Keratinocyte (primary cell): Measurements from ENCODE around the gene CDAN1. TPM values are rescaled to one million over a fixed set of nuclear protein-coding genes. Genes with fewer than 3 reads are reported as not detected.

ENCODE experiments used
- DNase-seq: peaks from one replicate; pipeline ENCODE4 v3.0.0-alpha.2; 2011; ENCODE audit warnings: low read depth, missing footprints, low spot score
- FAIRE-seq: peaks from 2 replicates; lab custom pipeline; 2011; peaks lifted over from hg19 to GRCh38; lab: Jason Lieb, UNC
- H2AFZ ChIP-seq: 2 replicates; pipeline ENCODE4 v1.6.0; 2012; ENCODE audit warnings: low read length, control low read depth, inconsistent platforms; ENCODE audit not compliant: control insufficient read depth
- H3K27ac ChIP-seq: 2 replicates; pipeline ENCODE4 v1.5.1; 2011; ENCODE audit warnings: low read length; ENCODE audit not compliant: control insufficient read depth, insufficient read depth
- H3K27me3 ChIP-seq: 3 replicates; pipeline ENCODE4 v1.6.0; 2011; ENCODE audit warnings: low read length; ENCODE audit not compliant: control insufficient read depth, insufficient read depth; ENCODE audit errors: extremely low read depth
- H3K36me3 ChIP-seq, 2 experiments: 2 replicates in 1 of 2; 3 replicates in 1 of 2; pipeline ENCODE4 v1.5.1; 2011; ENCODE audit warnings: low read length in 2 of 2, mild to moderate bottlenecking in 1 of 2; ENCODE audit not compliant: control insufficient read depth in 2 of 2, insufficient read depth in 2 of 2; ENCODE audit errors: extremely low read depth in 1 of 2
- H3K4me1 ChIP-seq: 3 replicates; pipeline ENCODE4 v1.5.1; 2011; ENCODE audit warnings: low read length; ENCODE audit not compliant: control insufficient read depth, insufficient read depth; ENCODE audit errors: extremely low read depth
- H3K4me2 ChIP-seq: 3 replicates; pipeline ENCODE4 v1.6.0; 2011; ENCODE audit warnings: low read depth, low read length; ENCODE audit not compliant: control insufficient read depth, insufficient read depth; ENCODE audit errors: extremely low read depth
- H3K4me3 ChIP-seq, 3 experiments: fragments of 200-600 bp in 1 of 3; sonication (generic) in 1 of 3; 2 replicates in 2 of 3; 3 replicates in 1 of 3; pipeline ENCODE4 v1.5.1; 2011 to 2016; ENCODE audit warnings: low read length in 3 of 3, mild to moderate bottlenecking in 3 of 3, control low read depth in 2 of 3, inconsistent platforms in 1 of 3, low read depth in 1 of 3, mixed read lengths in 1 of 3, mixed run types in 1 of 3, moderate library complexity in 1 of 3; ENCODE audit not compliant: control insufficient read depth in 2 of 3, insufficient read depth in 2 of 3; ENCODE audit errors: extremely low read depth in 1 of 3
- H3K79me2 ChIP-seq: 2 replicates; pipeline ENCODE4 v1.6.0; 2012; ENCODE audit warnings: low read length; ENCODE audit not compliant: control insufficient read depth, insufficient read depth
- H3K9ac ChIP-seq: 3 replicates; pipeline ENCODE4 v1.6.0; 2011; ENCODE audit warnings: low read length; ENCODE audit not compliant: control insufficient read depth, insufficient read depth; ENCODE audit errors: extremely low read depth
- H3K9me1 ChIP-seq: 3 replicates; pipeline ENCODE4 v1.6.0; 2011; ENCODE audit warnings: low read length; ENCODE audit not compliant: control insufficient read depth, insufficient read depth; ENCODE audit errors: extremely low read depth
- H3K9me3 ChIP-seq: 2 replicates; pipeline ENCODE4 v1.5.1; 2012; ENCODE audit warnings: low read depth, low read length; ENCODE audit not compliant: control insufficient read depth
- H4K20me1 ChIP-seq: 3 replicates; pipeline ENCODE4 v1.6.0; 2011; ENCODE audit warnings: low read length; ENCODE audit not compliant: control insufficient read depth, insufficient read depth; ENCODE audit errors: extremely low read depth
- EZH2 ChIP-seq: IDR thresholded peaks from one replicate; pipeline ENCODE4 v1.6.1; 2012; ENCODE audit warnings: inconsistent platforms, mild to moderate bottlenecking, low read length, moderate library complexity
- dilution Hi-C: fragments of 300-500 bp; cut with MboI; formaldehyde crosslinking; loops from one replicate; pipeline ENCODE4 v1.7.0; 2020; ENCODE audit warnings: low sequenced_read_pairs; ENCODE audit not compliant: extremely low pct_ligation_motif_present
- polyA plus RNA-seq, 5 experiments: library from polyadenylated mRNA; depleted of rRNA in 3 of 5; stranded (reverse) in 3 of 5; stranded (forward) in 1 of 5; unstranded in 1 of 5; fragments of >200 nt; gene quantifications; 1 replicate in 1 of 5; 2 replicates in 3 of 5; 3 replicates in 1 of 5; pipeline versions ENCODE4 v1.2.1 to v1.2.3, GENCODE V29; 2011 to 2012; ENCODE audit warnings: missing spikeins in 2 of 5, low read depth in 1 of 5, low replicate concordance in 1 of 5
- TF ChIP-seq, protein P1 (sequence below), 3 experiments: IDR thresholded peaks in 1 of 3; conservative IDR thresholded peaks in 1 of 3; optimal IDR thresholded peaks in 1 of 3; 2 replicates in 2 of 3; 3 replicates in 1 of 3; pipeline versions ENCODE3 to v1.5.1; 2011; ENCODE audit warnings: low read length in 3 of 3, mild to moderate bottlenecking in 3 of 3, moderate library complexity in 2 of 3, control low read depth in 1 of 3, inconsistent platforms in 1 of 3; ENCODE audit not compliant: insufficient read depth in 2 of 3; ENCODE audit errors: extremely low read depth in 1 of 3

Gene CDAN1
- polyA plus RNA-seq, 1 donor (not counting 4 experiments of a cell fraction or from before 2014, with no cell fraction given) = 3.8 TPM

DNA sequence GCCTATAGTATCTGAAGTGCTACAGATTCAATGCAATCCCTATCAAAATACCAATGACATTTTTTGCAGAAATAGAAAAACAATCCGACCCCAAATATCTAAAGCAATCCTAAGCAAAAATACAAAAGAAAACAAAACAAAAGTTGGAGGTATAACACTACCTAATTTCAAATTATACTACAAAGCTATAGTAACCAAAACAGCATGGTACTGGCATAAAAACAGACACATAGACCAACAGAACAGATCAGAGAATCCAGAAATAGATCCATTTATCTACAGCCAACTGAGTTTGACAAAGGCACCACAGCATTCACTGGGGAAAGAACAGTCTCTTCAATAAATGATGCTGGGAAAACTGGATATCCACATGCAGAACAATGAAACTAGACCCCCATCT, 23.8 kb upstream of the CDAN1 start:
- Histone ChIP-seq H3K9me3 (no peaks in the 10 kb centered on the region), H3K27ac (no peak overlapping the region), H3K4me2 (no peak overlapping the region), H3K79me2 (peaks cover 3% of the 10 kb centered on the region), H3K9me1 (no peaks in the 10 kb centered on the region), H3K9ac (no peak overlapping the region), H3K27me3 (no peaks in the 10 kb centered on the region), H4K20me1 (no peaks in the 10 kb centered on the region), H3K36me3 (no peaks in the 10 kb centered on the region), H2AFZ (no peak overlapping the region), H3K4me3 (no peak overlapping the region), H3K4me1 (no peaks in the 10 kb centered on the region)
- DNase-seq (no peak), FAIRE-seq (no peak)
- dilution Hi-C loops = no loop called here
- no peak for TF ChIP-seq EZH2
- TF ChIP-seq, protein P1, sequence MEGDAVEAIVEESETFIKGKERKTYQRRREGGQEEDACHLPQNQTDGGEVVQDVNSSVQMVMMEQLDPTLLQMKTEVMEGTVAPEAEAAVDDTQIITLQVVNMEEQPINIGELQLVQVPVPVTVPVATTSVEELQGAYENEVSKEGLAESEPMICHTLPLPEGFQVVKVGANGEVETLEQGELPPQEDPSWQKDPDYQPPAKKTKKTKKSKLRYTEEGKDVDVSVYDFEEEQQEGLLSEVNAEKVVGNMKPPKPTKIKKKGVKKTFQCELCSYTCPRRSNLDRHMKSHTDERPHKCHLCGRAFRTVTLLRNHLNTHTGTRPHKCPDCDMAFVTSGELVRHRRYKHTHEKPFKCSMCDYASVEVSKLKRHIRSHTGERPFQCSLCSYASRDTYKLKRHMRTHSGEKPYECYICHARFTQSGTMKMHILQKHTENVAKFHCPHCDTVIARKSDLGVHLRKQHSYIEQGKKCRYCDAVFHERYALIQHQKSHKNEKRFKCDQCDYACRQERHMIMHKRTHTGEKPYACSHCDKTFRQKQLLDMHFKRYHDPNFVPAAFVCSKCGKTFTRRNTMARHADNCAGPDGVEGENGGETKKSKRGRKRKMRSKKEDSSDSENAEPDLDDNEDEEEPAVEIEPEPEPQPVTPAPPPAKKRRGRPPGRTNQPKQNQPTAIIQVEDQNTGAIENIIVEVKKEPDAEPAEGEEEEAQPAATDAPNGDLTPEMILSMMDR (optimal IDR thresholded peaks at IDR 0.05 in 1 of 3, IDR thresholded peaks at IDR 0.05 in 1 of 3, conservative IDR thresholded peaks at IDR 0.05 in 1 of 3; ENCODE audit: extremely low read depth in 1 of 3, insufficient read depth in 2 of 3, low read length in 3 of 3) = no peak

DNA sequence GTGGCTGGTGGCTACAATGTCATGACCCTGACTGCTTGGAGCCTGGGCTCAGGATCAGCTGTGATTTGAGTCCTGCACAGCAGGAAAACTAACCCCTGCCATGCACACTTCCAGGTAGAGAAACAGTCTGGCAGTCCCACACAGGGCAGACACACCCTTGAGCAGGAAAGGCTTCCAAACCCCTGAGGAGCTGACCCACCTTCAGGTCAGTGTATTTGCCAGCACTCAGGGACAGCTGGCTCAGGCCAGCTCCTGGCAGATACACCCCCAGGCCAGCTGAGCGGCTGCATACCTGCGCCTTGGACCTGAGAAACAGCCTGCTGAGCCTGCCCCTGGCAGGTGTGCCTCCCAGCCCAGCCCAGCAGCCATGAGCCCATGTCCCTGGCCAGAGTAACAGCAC, 22.2 kb upstream of the CDAN1 start:
- Histone ChIP-seq H3K9me1 (no peaks in the 10 kb centered on the region), H3K4me3 (no peak overlapping the region), H3K9me3 (no peaks in the 10 kb centered on the region), H2AFZ (no peak overlapping the region), H3K4me1 (no peaks in the 10 kb centered on the region), H3K4me2 (no peak overlapping the region), H3K36me3 (no peaks in the 10 kb centered on the region), H3K79me2 (peaks cover 3% of the 10 kb centered on the region), H3K9ac (no peak overlapping the region), H4K20me1 (no peaks in the 10 kb centered on the region), H3K27ac (no peak overlapping the region), H3K27me3 (no peaks in the 10 kb centered on the region)
- TF ChIP-seq EZH2 = no peak
- no peak for FAIRE-seq
- DNase-seq = no peak
- dilution Hi-C loops = no loop called here

DNA sequence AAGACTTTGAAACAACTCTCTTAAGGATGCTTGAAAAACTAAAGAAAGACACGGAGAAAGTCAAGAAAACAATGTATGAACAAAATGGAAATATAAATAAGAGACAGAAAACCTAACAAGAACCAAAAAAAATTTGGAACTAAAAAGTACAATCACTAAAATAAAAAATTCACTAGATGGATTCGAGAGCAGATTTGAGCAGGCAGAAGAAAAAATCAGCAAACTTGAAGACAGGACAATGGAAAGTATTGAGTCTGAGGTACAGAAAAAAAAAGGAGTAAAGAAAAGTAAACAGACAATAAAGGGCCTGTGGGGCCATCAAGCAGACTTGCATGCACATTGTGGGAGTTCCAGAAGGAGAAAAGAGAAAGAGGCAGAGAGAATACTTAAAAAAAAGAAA, 13.4 kb upstream of the CDAN1 start:
- Histone ChIP-seq H3K4me2 (no peak overlapping the region), H2AFZ (no peak overlapping the region), H3K4me3 (no peak overlapping the region), H3K4me1 (no peaks in the 10 kb centered on the region), H4K20me1 (no peaks in the 10 kb centered on the region), H3K36me3 (peaks cover 7 to 14% of the 10 kb centered on the region in 2 experiments), H3K27me3 (no peaks in the 10 kb centered on the region), H3K9ac (no peak overlapping the region), H3K9me3 (no peaks in the 10 kb centered on the region), H3K9me1 (no peaks in the 10 kb centered on the region), H3K79me2 (no peaks in the 10 kb centered on the region), H3K27ac (no peak overlapping the region)
- DNase-seq (no peak), FAIRE-seq (no peak)
- dilution Hi-C loops = no loop called here
- TF ChIP-seq EZH2 = no peak
- TF ChIP-seq, protein P1 (optimal IDR thresholded peaks at IDR 0.05 in 1 of 3, IDR thresholded peaks at IDR 0.05 in 1 of 3, conservative IDR thresholded peaks at IDR 0.05 in 1 of 3; ENCODE audit: extremely low read depth in 1 of 3, insufficient read depth in 2 of 3, low read length in 3 of 3) = no peak
